Measurements from ENCODE around the gene ART1.

GRCh38 chr11:3610846-3611245, 34.1 kb upstream of the ART1 start:
- TF ChIP-seq CTCF (IDR thresholded peaks at IDR 0.05), result no peak
- no peak for TF ChIP-seq EP300 (IDR thresholded peaks at IDR 0.05)
- TF ChIP-seq POLR2A (IDR thresholded peaks at IDR 0.05), result no peak
